22Rv1 (cell line): ENCODE data around the gene MIOS.

Experiments
- CTCF ChIP-seq: fragments of 450-650 bp; IDR thresholded peaks from 2 replicates; pipeline ENCODE4 v1.5.1; 2017; ENCODE audit warnings: mild to moderate bottlenecking
- ZFX ChIP-seq: fragments of 450-650 bp; IDR thresholded peaks from 2 replicates; pipeline ENCODE4 v1.6.1; 2017; ENCODE audit warnings: antibody characterized with exemption, borderline replicate concordance

GRCh38 chr7:7650682-7651206 is 84.1 kb downstream of the MIOS start:
- no peak for TF ChIP-seq CTCF
- no peak for TF ChIP-seq ZFX
